T-helper 2 cell treated with Interferon-gamma antibody and Interleukin-4, amounts not matched to agents 5 μg/mL and 100 μg/mL, for 36 hours (primary cell): Measurements from ENCODE around the gene CABLES2.
"Not testable (repeated sequence)": the region's sequence is repeated elsewhere in the genome, so short reads cannot be mapped to it uniquely, and the experiment has no call there.

Experiments
- DNase-seq: peaks from one replicate; pipeline ENCODE4 v3.0.0; 2021; ENCODE audit warnings: low spot score
- H3K27ac Mint-ChIP-seq: one replicate; pipeline ENCODE4 v1.8.0; 2021; ENCODE audit warnings: mild to moderate bottlenecking, mixed read lengths
- H3K27me3 Mint-ChIP-seq: one replicate; pipeline ENCODE4 v1.8.0; 2021; ENCODE audit warnings: low read depth, mixed read lengths
- H3K36me3 Mint-ChIP-seq: one replicate; pipeline ENCODE4 v1.8.0; 2021; ENCODE audit warnings: low read depth, mixed read lengths
- H3K4me1 Mint-ChIP-seq: one replicate; pipeline ENCODE4 v1.8.0; 2021; ENCODE audit warnings: low read depth, mixed read lengths
- H3K4me3 Mint-ChIP-seq: one replicate; pipeline ENCODE4 v1.8.0; 2022; ENCODE audit warnings: mild to moderate bottlenecking, moderate library complexity, mixed read lengths
- H3K9me3 Mint-ChIP-seq: one replicate; pipeline ENCODE4 v1.8.0; 2021; ENCODE audit warnings: mixed read lengths

The CABLES2 gene

DNA sequence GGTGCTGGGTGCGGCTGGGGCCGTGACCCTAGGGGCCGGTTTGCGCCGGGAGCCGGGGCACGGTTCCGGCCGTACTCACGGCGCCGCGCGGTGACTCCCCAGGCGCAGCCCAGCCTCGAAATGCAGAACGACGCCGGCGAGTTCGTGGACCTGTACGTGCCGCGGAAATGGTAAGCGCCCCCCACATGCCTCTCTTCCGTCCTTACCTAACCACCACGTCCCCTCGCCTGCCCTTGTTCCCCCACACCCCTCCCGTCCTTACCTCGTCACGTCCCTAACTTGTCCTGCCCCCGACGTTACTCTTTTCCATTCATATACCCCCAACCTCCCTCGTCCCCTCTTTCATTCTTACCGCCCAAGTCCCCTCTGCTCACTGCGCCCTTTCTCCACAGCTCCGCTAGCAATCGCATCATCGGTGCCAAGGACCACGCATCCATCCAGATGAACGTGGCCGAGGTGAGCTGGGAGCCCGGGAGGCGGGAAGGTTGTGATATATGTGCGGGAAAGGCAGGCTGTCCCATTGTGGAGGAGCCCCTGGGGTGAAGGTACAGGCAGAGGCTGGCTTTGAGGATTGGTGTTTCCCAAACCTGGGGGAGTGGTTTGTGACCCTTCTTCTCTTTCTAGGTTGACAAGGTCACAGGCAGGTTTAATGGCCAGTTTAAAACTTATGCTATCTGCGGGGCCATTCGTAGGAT lies 19.7 kb downstream of the CABLES2 start:
- peaks cover 39% of the 10 kb centered on the region for H3K36me3 Mint-ChIP-seq

DNA sequence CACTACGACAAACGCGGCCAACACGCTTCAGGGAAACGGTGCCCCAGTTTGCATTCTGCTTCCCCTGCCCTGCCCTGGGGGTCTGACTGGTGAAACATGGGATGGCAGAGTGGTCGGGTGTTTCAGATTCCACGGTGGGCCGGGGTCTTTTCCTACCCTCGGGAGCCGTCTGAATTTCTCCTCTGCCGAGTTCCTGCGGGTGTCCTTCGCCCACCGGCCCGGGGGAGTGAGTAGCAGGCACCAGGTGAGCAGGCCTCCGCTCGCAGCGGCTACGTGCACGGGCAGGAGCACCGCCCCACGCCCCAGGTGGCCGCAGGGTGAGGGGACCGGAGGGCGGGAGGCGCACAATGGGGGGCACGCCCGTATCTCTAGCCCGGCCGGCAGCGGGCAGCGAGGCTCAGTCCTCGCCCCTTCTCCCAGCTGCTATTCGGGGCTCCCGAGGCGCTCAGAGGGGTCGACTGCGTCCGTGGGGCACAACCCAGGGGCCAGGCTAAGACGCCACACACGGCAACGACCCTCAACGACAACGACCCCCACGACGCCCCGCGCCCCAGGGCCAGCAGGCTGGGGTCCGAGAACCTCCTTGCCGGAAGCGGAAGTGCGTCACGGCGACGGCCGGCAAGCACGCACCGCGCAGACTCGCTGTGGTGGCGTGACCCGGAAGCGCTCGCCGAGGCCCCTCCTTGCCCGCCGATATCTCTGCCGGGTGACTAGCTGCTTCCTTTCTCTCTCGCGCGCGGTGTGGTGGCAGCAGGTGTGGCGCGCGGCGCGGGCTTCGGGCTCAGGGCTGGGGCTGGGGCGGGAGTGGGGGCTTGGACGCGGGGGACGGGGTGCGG lies 20.5 kb downstream of the CABLES2 start, which contains the start of gene RPS21:
RPS21 (plus strand) TSS at position 721 of the 836 bp plus-strand sequence. CDS start 236 bp downstream, outside the sequence.
- Mint-ChIP-seq H3K4me1 (peaks cover 30% of the 10 kb centered on the region), H3K4me3 (peak within 1 kb of the TSS; percentile 91), H3K36me3 (peaks cover 45% of the 10 kb centered on the region), H3K27me3 (no peaks in the 10 kb centered on the region), H3K9me3 (peaks cover 5% of the 10 kb centered on the region), H3K27ac (peak within 1 kb of the TSS; percentile 94)
- peak; percentile 91 for DNase-seq

More for the DNA sequence above, 19.7 kb downstream of the CABLES2 start:
- H3K27me3 Mint-ChIP-seq: no peaks in the 10 kb centered on the region
- H3K27ac Mint-ChIP-seq: peak overlapping the region; percentile 78
- H3K4me1 Mint-ChIP-seq: peaks cover 30% of the 10 kb centered on the region
- no peaks in the 10 kb centered on the region for H3K9me3 Mint-ChIP-seq
- peak overlapping the region; percentile 91 for H3K4me3 Mint-ChIP-seq
- DNase-seq: no peak

DNA sequence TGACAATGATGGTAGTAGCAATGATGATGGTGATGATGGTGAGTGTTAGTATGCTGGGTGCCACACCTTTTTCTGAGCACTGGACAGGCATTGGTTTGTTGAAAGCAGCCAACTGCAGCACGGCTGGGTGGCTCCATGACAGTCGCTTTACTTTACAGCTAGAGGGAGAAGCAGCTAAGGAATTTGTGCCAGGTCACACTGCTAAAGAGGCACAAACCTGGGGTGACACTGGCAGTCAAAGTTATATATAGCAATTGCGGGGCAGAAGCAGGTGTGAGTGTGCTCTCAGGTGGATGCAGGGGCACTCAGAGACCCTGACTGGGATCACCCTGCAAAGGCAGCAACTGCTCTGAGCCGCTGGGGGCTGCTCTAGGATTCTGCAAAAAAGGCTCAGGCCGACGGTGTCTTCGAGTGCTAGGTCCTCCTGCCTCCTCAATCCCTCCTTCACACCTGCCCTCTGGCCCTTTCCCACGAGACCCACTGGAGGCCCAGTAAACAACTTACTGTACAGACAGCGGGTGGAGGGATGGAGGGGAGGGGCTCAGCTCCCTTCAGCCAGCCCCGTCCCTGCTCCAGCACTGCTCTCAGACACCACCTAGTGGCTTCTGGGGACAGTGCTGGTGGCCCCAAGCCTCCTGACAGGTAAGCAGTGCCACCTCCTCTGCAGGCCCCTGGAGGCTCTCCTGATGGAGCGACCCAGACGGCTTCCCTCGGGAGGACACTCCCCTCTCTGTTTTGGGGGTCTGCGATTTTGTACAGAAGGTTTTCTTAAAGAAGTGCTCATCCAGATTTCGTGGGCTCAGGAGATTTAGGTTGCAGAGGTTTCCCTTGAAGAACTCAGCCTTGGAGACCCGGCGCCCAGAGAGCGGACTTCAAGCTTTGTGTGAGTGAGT lies 24.5 kb downstream of the CABLES2 start:
- Mint-ChIP-seq H3K4me1 (peaks cover 18% of the 10 kb centered on the region), H3K9me3 (peaks cover 5% of the 10 kb centered on the region), H3K36me3 (peaks cover 16% of the 10 kb centered on the region), H3K27me3 (no peaks in the 10 kb centered on the region), H3K4me3 (peak overlapping the region; percentile 10), H3K27ac (peak overlapping the region; percentile 47)
- DNase-seq: peak; percentile 72

DNA sequence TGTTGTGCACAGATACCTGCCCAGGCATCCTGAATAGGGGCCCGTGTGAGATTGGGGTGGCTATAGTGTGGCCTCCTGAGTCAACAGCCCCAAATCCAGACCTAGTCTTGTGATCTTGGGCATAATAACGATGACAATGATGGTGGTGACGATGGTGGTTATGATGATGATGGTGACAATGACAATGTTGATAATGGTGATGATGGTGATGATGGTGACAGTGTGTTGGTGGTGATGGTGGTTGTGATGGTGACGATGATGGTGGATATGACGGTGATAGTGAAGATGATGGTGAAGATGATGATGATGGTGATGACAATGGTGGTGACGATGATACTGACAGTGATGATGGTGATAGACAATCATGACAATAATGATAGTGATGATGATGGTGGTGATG lies 25.2 kb downstream of the CABLES2 start:
- H3K36me3 Mint-ChIP-seq: peaks cover 11% of the 10 kb centered on the region
- peaks cover 5% of the 10 kb centered on the region for H3K9me3 Mint-ChIP-seq
- no peak for DNase-seq
- H3K4me1 Mint-ChIP-seq: peaks cover 18% of the 10 kb centered on the region
- H3K27ac Mint-ChIP-seq: no peak overlapping the region
- no peaks in the 10 kb centered on the region for H3K27me3 Mint-ChIP-seq
- H3K4me3 Mint-ChIP-seq: no peak overlapping the region

DNA sequence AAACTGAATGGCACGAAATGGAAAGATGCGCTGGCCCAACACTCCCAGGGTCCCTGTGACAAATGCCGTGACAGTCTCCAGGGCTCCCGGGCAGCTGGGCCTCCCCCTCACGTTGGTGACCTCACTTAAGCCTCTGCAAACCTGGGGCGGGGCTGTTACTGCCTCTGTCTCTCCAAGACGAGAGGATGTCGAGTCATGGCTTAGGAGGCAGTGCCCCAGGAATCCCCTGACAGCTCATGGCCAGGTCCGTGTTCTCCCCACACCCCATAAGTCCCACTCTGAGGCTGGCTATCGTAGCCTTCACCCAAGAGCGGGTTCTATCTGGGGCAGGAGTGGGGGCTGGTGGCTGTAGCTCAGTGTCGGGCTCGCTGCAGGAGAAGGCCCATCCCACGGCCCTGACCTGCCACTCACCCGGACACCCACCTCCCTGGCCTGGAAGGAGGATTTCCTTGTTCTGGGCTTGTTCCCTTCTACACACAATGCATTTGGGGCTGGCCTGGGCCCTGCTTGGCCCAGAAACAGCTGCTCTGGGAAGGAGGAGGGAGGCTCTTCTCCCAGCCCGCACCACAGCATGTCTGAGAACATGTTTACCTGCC lies 25.8 kb downstream of the CABLES2 start:
- Mint-ChIP-seq H3K9me3 (peaks cover 5% of the 10 kb centered on the region), H3K4me3 (no peak overlapping the region), H3K4me1 (peaks cover 18% of the 10 kb centered on the region), H3K27ac (no peak overlapping the region), H3K36me3 (peaks cover 11% of the 10 kb centered on the region), H3K27me3 (no peaks in the 10 kb centered on the region)
- DNase-seq: no peak

DNA sequence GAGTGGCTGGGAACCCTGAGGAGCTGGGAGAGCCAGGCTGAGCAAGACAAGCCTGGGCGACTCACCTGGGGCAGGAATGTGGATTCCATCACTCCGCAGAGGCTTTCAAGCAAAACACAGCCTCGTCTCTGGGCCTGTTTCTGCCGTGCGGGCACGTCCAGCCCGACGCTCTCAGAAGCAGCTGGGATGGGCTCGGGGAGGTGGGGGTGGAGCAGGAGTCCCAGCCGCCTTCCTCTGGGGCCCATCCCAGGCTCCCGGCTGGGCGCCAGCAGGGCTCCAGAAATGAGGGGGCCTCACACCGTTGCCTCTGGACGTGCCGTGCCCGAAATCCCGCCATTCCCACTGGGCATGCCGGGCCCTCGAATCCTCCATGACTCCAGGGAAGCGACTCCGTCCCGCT lies 28.9 kb downstream of the CABLES2 start:
- peaks cover 8% of the 10 kb centered on the region for H3K36me3 Mint-ChIP-seq
- peaks cover 4% of the 10 kb centered on the region for H3K4me1 Mint-ChIP-seq
- H3K4me3 Mint-ChIP-seq: no peak overlapping the region

DNA sequence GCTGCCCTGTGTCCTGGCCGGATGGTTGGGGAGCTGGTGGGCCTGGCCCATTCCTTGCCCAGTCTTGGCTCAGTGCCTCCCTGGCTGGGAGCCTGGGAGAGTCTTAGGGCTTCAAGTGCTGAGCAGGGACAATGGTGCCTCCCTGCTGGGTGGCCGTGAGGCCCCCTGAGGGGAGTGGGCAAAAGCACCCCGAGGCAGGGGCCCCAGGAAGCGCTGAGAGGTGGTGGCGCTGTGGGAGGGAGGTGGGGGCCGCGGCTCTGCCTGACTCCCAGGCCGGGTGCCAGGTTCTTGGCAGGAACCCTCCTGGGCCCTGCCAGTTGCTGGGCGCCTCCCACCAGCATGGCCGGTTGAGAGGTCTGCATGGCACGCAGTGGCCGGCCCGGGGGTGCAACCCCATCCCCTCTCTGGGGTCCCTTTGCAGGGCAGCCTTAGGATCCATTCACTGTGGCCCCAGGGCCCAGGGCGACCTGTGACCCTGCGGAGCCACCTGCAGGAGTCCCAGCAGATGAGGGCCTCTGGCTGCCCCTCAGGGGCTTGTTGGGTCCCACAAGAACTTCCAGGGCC lies 29.4 kb downstream of the CABLES2 start:
- Mint-ChIP-seq H3K27me3 (peaks cover 3% of the 10 kb centered on the region), H3K36me3 (peaks cover 8% of the 10 kb centered on the region), H3K4me1 (peaks cover 3% of the 10 kb centered on the region), H3K4me3 (no peak overlapping the region), H3K27ac (no peak overlapping the region), H3K9me3 (peaks cover 5% of the 10 kb centered on the region)
- DNase-seq: no peak

More for the DNA sequence above, 28.9 kb downstream of the CABLES2 start:
- H3K27ac Mint-ChIP-seq: no peak overlapping the region
- DNase-seq: no peak
- no peaks in the 10 kb centered on the region for H3K27me3 Mint-ChIP-seq
- H3K9me3 Mint-ChIP-seq: peaks cover 5% of the 10 kb centered on the region

DNA sequence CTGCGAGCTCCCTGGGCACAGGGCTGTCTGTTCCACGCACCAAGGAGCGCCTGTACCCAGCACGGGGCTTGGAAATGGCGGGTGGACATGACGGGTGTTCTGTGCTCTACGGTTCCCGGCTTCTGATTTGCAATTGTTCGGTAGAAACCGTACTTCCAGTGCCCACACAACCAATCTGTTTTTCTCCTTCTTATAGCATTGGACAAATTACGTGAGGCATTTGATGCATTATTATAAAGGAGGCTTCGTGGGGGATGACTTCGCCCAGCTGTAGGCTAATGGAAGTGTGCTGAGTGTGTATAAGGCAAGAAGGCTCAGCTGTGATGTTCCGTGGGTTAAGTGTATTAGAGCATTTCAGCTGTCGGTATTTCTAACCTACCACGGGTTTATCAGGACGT lies 30.0 kb downstream of the CABLES2 start:
- Mint-ChIP-seq H3K4me1 (peaks cover 1% of the 10 kb centered on the region), H3K27ac (no peak overlapping the region), H3K9me3 (peaks cover 4% of the 10 kb centered on the region), H3K4me3 (no peak overlapping the region), H3K27me3 (peaks cover 3% of the 10 kb centered on the region), H3K36me3 (peaks cover 4% of the 10 kb centered on the region)
- no peak for DNase-seq

DNA sequence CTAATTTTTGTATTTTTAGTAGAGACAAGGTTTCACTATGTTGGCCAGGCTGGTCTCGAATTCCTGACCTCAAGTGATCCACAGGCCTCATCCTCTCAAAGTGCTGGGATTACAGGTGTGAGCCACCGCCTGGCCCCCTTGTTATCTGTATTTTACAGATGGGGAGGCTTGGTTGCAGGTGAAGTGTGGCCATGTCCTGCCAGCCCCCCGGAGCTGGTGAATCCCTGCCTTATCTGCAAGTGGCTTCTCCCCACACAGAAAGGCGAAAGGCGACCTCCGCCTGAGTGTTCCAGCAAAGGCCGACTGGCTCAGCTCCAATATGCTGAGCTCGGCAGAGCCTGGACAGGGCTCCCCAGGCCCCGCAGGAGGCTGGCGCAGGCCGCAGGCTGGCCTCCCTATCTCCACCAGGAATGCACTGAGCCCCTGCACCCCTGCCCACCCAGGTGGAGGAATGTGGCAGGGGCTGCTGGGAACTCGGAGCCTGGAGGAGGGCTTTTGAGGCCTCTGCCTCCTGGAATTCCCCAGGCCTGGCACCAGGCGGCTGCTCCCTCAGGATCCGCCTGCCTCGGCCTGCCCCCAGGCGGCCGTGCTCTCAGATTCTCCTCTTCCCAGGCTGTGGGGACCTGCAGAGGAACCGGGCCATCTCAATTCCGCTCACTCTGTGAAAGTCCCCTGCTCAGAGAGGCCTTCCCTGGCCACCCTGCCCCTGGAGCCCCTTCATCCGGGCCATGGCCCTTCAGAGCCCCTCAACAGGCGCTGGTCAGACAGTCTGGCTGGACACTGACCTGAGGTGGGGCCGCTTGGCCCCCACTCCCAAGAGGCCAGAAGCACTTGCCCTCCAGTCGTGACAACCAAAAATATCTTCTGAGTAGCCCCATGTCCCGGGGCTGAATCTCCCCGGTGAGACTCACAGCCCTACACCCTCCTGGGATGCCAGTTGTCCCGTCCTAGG lies 30.7 kb downstream of the CABLES2 start:
- no peak overlapping the region for H3K4me3 Mint-ChIP-seq
- peaks cover 3% of the 10 kb centered on the region for H3K27me3 Mint-ChIP-seq
- no peak overlapping the region for H3K27ac Mint-ChIP-seq
- DNase-seq: no peak
- H3K4me1 Mint-ChIP-seq: peaks cover 1% of the 10 kb centered on the region
- H3K9me3 Mint-ChIP-seq: no peaks in the 10 kb centered on the region
- no peaks in the 10 kb centered on the region for H3K36me3 Mint-ChIP-seq

DNA sequence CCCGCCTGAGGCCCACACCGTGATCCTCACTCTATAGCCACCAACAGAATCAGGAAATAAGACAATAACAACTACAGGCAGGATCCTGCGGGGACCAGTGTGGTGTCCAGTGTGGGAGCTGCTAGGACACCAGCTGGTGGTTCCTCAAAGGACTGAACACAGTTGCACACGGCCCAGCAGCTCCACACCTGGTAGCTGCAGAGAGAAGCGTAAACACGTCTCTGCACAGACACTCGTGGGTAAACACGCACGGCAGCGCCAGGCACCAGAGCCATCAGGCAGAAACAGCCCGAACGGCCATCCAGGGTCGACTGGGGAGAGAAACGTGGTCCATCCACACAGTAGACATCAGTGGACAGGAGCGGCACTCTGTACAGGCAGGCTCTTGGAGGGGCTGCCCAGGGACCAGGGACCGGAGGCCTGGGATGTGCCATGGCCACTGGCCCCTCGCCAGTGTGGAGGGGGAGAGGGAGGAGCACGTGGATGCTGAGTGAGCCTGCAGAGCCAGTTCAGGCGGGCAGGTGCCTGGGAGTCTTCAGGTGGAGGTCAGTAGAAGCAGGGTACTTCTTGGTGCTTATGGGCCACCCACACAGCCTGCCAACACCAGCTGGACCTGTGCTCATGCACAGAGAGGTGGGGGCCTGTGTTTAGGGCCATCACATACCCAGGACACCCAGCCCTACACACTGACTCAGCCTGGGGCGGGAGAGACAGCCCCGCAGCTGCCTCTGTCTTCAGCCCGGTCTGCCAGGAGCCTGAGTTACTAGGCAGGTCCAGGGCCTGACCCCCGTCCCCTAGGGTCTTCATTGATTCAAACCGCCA lies 32.5 kb downstream of the CABLES2 start:
- no peaks in the 10 kb centered on the region for H3K9me3 Mint-ChIP-seq
- peaks cover 3% of the 10 kb centered on the region for H3K27me3 Mint-ChIP-seq
- H3K27ac Mint-ChIP-seq: no peak overlapping the region
- H3K36me3 Mint-ChIP-seq: no peaks in the 10 kb centered on the region
- no peak overlapping the region for H3K4me3 Mint-ChIP-seq
- DNase-seq: no peak
- peaks cover 1% of the 10 kb centered on the region for H3K4me1 Mint-ChIP-seq

DNA sequence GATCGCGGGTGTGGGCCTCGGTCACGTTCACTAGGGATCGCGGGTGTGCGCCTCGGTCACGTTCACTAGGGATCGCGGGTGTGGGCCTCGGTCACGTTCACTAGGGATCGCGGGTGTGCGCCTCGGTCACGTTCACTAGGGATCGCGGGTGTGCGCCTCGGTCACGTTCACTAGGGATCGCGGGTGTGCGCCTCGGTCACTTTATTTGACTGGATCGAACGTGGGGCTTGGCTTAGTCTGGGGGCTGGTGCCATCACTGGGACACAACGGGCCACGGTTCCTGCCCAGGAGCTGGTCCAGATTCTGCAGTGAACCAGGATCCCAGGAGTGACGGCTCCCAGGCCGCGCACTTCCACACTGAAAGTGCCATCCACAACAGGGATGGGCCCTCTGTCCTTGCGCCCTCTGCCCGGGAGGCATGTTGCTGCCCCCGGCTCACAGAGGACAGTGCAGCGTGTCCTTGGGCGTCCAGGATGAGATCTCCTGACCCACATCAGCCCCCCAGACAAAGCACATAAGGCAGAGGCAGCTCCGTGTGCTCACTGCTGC lies 33.4 kb downstream of the CABLES2 start:
- H3K36me3 Mint-ChIP-seq, H3K9me3 Mint-ChIP-seq, H3K27me3 Mint-ChIP-seq, DNase-seq, H3K27ac Mint-ChIP-seq, H3K4me1 Mint-ChIP-seq, H3K4me3 Mint-ChIP-seq: not testable (repeated sequence)
